HG03025 (cell line): ENCODE data around the gene SUSD4.

Experiments
- ATAC-seq: cut with Tn5 transposase; IDR thresholded peaks from one replicate; pipeline ENCODE4 v1.9.1; 2021; ENCODE audit warnings: mild to moderate bottlenecking, moderate library complexity; ENCODE audit not compliant: unreplicated experiment, low FRiP score

The SUSD4 gene

DNA sequence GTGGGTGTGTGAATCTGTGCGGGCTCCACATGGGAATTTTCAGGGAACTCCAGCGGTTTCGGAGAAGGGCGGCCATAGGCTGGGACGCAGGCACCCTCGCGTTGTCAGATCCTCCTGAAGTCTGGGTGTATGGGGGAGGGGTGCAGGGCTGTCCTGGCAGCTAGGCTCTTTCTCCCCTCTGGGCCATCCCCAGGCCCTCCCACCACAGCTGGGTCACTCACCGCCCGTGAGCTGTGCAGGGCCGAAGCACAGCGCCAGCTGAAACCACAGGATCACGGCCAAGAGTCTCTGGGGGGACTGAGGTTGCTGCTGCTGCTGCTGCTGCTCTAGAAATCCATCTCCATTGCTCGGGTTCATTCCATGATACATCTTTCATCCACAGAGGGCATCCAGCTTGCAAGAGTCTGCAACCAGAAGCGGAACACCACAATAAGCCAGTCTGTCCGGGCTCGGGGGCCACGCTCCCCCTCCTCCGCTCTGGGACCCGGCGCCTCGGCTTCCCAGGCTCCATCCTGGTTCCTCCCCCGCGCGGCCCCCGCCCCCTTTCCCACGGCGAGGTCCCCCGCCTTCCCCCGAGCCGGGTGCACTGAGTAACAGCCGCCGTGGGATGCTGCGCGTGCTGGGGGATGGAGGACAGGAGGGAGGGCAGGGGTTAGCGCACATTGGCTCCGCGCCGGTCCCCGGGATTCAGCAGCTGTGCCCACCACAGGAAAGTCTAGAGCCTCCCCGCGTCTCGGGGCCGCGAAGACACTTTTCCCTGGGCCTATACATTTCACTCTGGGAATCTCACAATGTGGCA, 720 bp downstream of the SUSD4 start:
- ATAC-seq: no peak

GRCh38 chr1:223358826-223359225, 5.2 kb downstream of the SUSD4 start:
- ATAC-seq: no peak

DNA sequence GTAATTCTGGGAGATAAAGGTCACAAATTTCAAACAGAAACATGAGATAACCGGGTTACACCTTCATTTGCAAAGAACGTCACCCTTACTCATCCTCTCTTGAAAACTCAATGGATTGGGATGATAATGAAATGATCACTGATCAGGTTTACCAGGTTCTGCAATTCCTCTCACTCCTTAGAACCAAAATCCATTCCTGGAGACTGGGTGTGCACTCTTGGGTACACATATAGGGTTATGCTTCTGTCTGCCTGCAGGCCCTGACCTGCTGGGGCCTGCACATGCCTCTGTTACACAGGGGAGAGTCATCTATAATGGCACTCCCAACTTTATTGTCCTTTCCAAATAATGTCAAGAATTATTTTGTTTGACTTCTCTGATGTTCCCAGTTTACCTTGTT, 8.3 kb downstream of the SUSD4 start:
- ATAC-seq: no peak

DNA sequence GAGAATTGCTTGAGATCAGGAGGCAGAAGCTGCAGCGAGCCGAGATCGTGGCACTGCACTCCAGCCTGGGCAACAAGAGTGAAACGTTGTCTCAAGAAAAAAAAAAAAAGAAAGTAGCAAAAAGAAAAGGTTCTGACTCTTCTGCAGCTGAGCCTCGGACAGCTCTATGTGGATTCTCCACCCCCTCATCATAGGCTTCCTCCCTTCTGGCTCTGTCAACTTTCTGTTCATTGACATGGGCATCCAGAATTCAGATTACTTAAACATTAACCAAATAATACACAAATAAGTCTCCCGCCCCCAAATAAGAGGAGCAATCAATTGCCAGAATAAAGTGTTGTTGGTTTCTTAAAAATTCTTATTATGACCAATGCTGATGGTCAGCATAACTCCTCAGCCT, 10.0 kb downstream of the SUSD4 start:
- ATAC-seq: no peak

DNA sequence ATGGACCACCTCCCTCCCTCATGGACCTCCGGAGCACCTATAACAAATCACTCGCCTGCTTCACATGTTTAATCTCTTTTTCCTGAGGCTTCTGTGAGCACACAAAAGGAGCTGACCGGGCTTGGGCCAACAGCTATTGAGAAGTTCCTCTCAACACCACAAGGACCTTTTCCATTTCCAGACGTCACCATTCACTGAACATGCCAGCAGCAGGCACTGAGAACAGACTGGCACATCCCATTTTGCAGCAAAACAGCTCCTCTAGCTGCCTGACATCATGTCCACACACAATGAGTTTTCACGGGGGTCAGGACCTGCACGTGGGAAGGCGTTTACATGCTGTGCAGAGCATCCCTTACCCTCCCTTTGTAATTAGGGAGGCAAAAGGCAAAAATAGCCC, 11.0 kb downstream of the SUSD4 start:
- ATAC-seq: no peak

GRCh38 chr1:223350361-223350908, 13.5 kb downstream of the SUSD4 start:
- no peak for ATAC-seq

- no peak for ATAC-seq
Measured at GRCh38 chr1:223349241-223349640, 14.7 kb downstream of the SUSD4 start.

DNA sequence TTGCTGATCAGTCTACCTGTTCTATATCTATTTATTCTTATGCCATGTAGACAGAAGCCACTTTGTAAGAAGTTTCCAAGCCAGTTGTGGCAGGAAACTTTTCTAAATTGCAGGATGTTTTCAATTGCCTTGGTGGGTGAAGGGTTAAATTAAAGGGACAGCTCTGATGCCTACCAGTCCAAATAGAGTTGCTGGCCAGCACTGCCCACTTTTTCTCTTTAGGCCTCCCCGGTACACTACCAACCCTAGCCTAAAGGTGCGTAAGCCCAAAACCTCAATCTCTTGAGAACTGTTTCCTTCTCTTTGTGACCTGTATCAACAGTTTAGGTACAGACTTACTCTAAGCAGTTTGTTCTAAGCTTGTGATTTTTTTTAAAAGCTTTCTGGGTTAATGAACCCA, 15.5 kb downstream of the SUSD4 start:
- no peak for ATAC-seq

GRCh38 chr1:223347583-223347982, 16.4 kb downstream of the SUSD4 start:
- no peak for ATAC-seq

DNA sequence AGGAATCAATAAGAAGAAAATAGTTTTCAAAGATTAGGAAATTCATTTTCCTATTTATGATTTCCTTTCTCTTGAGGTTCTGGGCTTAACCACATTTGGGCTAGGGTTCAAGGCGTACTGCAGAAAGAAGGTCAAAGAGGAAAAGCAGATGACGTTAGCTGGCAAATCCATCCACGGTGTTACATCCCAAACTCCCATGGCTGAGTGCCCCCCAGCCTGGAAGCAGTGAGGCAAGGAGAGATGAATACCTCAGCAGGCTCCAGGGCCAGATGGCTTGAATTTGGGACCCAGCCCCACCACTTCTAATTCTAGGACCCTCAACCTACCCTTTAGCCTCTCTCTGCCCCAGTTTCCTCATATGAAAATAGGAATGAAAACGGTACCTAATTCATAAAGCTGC, 17.7 kb downstream of the SUSD4 start:
- ATAC-seq: no peak

DNA sequence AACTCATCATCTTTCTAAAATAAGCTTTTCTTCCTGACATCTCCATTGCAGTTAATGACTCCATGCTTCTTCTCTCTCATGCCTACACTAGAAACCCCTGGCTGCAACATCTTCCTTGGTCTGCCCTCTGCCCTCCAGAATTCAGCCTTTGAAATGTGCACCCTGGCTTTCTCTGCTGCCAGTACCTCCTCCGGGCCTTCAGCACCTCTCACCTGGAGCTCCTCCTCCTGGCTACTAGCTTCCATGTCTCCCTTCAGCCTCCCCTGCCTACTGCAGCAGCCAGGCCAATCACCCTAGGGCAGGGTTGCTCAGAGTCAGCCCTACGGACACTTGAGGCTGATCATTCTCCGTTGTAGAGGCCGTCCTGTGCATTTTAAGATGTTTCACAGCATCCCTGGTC, 18.3 kb downstream of the SUSD4 start:
- ATAC-seq: no peak

DNA sequence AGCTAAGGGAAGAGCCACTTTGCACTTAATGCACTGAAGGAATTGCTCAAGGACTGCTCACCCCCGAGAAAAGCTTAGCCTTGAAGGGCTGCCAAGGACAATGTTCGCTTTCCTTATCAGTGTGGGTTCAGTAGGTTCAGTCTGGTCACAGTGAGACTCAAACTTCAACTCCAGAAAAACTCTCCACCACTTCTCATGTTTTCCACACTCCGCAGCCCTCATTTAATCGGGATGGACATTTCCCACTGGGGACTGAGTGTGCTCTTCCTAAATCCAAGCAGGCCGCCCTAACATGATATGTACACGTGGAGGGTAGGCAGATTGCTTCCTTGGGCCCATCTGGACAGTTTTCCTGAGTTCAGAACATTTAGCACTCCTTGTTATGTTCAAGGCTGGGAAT, 19.5 kb downstream of the SUSD4 start:
- ATAC-seq: no peak

DNA sequence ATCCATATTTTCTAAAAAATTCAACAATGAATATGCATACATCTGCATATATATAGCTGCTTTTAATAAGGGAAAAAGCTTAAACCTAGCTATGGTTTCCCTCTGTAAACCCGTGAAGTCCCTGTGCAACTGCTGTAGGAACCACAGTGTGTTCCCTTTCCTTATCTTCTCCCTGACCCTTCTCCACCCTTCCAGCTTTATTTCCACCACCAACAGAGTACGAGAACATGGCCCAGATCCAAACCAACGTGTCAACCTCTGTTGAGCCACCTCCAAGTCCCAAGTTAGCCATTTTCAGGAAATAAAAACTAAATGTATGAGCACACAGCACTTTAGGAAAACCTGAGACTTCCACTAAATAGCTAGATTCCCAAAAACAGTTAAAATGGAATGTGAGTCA, 20.3 kb downstream of the SUSD4 start:
- ATAC-seq: no peak

DNA sequence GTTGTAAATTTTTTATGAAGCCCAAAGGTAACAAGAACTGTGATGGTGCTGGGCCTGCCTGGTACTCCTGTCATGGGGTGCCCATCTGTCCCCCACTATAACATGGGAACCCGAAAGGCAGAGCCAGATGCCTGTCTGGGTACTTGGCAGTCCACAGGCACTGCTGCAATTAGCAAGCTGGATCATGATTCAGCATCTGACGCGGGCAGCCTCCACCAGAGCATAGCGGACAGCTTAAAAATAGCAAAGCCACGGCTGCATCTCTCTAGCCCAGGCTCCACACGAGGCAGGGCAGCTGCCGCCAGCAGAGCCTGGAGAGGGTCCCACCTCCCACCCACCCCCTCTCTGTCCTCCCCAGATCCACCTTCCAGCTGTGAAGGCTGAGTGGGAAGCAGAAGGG, 22.9 kb downstream of the SUSD4 start:
- no peak for ATAC-seq

GRCh38 chr1:223340637-223341036, 23.3 kb downstream of the SUSD4 start:
- no peak for ATAC-seq

DNA sequence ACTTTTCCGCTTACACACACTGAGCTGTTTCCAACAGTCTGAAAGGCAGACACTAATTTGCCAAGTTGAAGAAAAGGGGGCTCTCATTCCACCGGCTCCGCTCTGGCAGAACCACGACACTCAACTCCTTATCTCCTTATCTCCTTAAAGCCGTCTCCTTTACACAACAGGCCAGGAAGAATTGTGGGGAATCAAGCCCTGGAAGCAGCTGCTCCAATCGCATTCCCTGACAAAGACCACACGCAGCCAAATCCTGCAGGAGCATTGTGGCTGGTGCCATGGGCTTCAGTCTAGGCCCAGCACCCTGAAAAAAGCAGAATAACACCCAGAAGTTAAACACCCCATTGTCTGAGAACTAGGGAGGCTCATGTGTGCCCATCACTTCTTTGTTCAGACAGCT, 24.1 kb downstream of the SUSD4 start:
- no peak for ATAC-seq

GRCh38 chr1:223338811-223339746, 24.9 kb downstream of the SUSD4 start:
- ATAC-seq: no peak

DNA sequence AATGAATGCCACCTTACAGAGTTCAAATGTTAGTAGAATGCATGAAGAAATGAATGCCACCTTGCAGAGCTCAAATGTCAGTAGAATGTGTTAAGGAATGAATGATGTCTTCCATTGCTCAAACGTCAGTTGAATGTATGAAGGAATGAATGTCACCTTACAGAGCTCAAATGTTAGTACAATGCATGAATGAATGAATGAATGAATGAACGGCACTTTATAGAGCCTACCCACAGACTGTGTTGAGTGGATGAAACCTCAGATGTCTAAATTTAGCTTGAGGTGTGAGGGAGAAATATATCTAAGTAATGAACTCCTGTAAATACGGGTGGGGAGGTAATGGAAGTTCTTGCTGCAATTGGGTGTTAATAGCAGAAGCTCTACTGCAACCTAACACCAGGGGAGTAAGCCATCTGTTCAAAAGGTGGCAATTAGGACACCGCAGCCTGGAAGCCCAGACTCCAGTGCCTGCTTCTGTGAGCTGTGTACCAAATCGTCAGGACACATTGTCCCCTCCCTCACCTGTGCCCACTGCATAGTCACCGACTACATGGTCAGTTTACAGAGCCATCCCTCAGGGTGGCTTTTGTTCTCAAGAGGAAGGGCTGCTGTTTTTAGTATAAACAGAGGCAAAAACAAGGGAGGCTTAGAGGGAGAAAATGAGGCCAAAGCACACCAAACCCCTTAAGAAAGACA, 26.7 kb downstream of the SUSD4 start:
- no peak for ATAC-seq

GRCh38 chr1:223334156-223334555, 29.8 kb downstream of the SUSD4 start:
- no peak for ATAC-seq

GRCh38 chr1:223332997-223333396, 31.0 kb downstream of the SUSD4 start:
- ATAC-seq: no peak

- no peak for ATAC-seq
Measured at GRCh38 chr1:223331929-223332328, 32.0 kb downstream of the SUSD4 start.
